Endothelial cell of umbilical vein (primary cell): ENCODE measurements around the gene SRA1. TPM values are rescaled to one million over a fixed set of nuclear protein-coding genes. Genes with fewer than 3 reads are reported as not detected.

Experiments used
- BruUV-seq: library from RNA; stranded (reverse); fragments of 400-500 nt; replicated peaks from 2 replicates; lab custom pipeline; 2021; lab: Mats Ljungman, UMichigan
- CTCF ChIA-PET: fragments of 300-600, 350-600 bp; sonication (Branson Sonifier 250); formaldehyde crosslinking; loops from one replicate; lab custom pipeline; 2021; ENCODE audit warnings: antibody characterized with exemption, inconsistent platforms; lab: Charles Lee
- POLR2A ChIA-PET: fragments of 300-600, 350-600 bp; sonication (Branson Sonifier 250); formaldehyde crosslinking; loops from one replicate; lab custom pipeline; 2021; ENCODE audit warnings: antibody characterized with exemption, inconsistent platforms; lab: Charles Lee
- DNase-seq: peaks from one replicate; pipeline ENCODE4 v3.0.0-alpha.2; 2011; ENCODE audit warnings: low read depth, low spot score
- FAIRE-seq: peaks from 2 replicates; lab custom pipeline; 2011; peaks lifted over from hg19 to GRCh38; lab: Jason Lieb, UNC
- H2AFZ ChIP-seq: 2 replicates; pipeline ENCODE4 v1.6.0; 2012; ENCODE audit warnings: low read depth, low read length, control low read depth, inconsistent platforms
- H3K27ac ChIP-seq: 2 replicates; pipeline ENCODE4 v1.5.1; 2011; ENCODE audit warnings: low read depth, mild to moderate bottlenecking, control low read depth, low read length, moderate library complexity; ENCODE audit not compliant: insufficient read depth
- H3K27me3 ChIP-seq, 2 experiments: 2 replicates each; pipeline versions ENCODE4 v1.6.0 to v1.6.1; 2011; ENCODE audit warnings: low read length in 2 of 2, mixed read lengths in 1 of 2; ENCODE audit not compliant: control insufficient read depth in 2 of 2, insufficient read depth in 2 of 2
- H3K36me3 ChIP-seq, 2 experiments: 2 replicates in 1 of 2; 3 replicates in 1 of 2; pipeline ENCODE4 v1.5.1; 2011; ENCODE audit warnings: low read length in 2 of 2, mild to moderate bottlenecking in 1 of 2, moderate library complexity in 1 of 2; ENCODE audit not compliant: control insufficient read depth in 2 of 2, insufficient read depth in 2 of 2; ENCODE audit errors: extremely low read depth in 1 of 2
- H3K4me1 ChIP-seq: 3 replicates; pipeline ENCODE4 v1.5.1; 2011; ENCODE audit warnings: mild to moderate bottlenecking, low read length; ENCODE audit not compliant: control insufficient read depth, insufficient read depth; ENCODE audit errors: extremely low read depth
- H3K4me2 ChIP-seq: 2 replicates; pipeline ENCODE4 v1.6.1; 2011; ENCODE audit warnings: low read length, control low read depth, mixed read lengths; ENCODE audit not compliant: insufficient read depth
- H3K4me3 ChIP-seq, 3 experiments: fragments of 200-600 bp in 1 of 3; sonication (generic), shearing (Covaris generic) in 1 of 3; replicated peaks in 1 of 3; 2 replicates each; pipeline ENCODE4 v1.5.1; 2011 to 2016; ENCODE audit warnings: control low read depth in 3 of 3, low read length in 3 of 3, mild to moderate bottlenecking in 2 of 3, inconsistent platforms in 1 of 3, low read depth in 1 of 3, moderate library complexity in 1 of 3; ENCODE audit not compliant: insufficient read depth in 1 of 3
- H3K79me2 ChIP-seq: 2 replicates; pipeline ENCODE4 v1.6.0; 2012; ENCODE audit warnings: low read length, inconsistent platforms; ENCODE audit not compliant: control insufficient read depth, insufficient read depth
- H3K9ac ChIP-seq: replicated peaks from 2 replicates; pipeline ENCODE3; 2011; ENCODE audit warnings: low read length, control low read depth; ENCODE audit not compliant: insufficient read depth; ENCODE audit errors: extremely low read depth
- H3K9me1 ChIP-seq: replicated peaks from 3 replicates; pipeline ENCODE4 v1.6.0; 2011; ENCODE audit warnings: mild to moderate bottlenecking, low read length; ENCODE audit not compliant: control insufficient read depth, insufficient read depth; ENCODE audit errors: extremely low read depth
- H3K9me3 ChIP-seq: replicated peaks from 2 replicates; pipeline ENCODE4 v1.5.1; 2012; ENCODE audit warnings: low read length, inconsistent platforms; ENCODE audit not compliant: control insufficient read depth, insufficient read depth
- H4K20me1 ChIP-seq: replicated peaks from 2 replicates; pipeline ENCODE3; 2011; ENCODE audit warnings: mild to moderate bottlenecking, low read length; ENCODE audit not compliant: control insufficient read depth, insufficient read depth; ENCODE audit errors: extremely low read depth
- CTCF ChIP-seq, 2 donors: IDR thresholded peaks; 1 replicate in 1 of 2; 2 replicates in 1 of 2; pipeline ENCODE4 v1.5.1; 2011; ENCODE audit warnings: low read length in 2 of 2, mild to moderate bottlenecking in 2 of 2, moderate library complexity in 2 of 2, control low read depth in 1 of 2, inconsistent platforms in 1 of 2, low read depth in 1 of 2; ENCODE audit not compliant: insufficient read depth in 1 of 2; ENCODE audit errors: extremely low read depth in 1 of 2
- EZH2 ChIP-seq: IDR thresholded peaks from 2 replicates; pipeline ENCODE4 v1.6.1; 2012; ENCODE audit warnings: borderline replicate concordance, low read depth, mild to moderate bottlenecking, moderate library complexity, low read length, inconsistent platforms; ENCODE audit not compliant: severe bottlenecking
- FOS ChIP-seq: IDR thresholded peaks from 2 replicates; pipeline ENCODE4 v1.6.1; 2011; ENCODE audit warnings: mild to moderate bottlenecking, low read length, moderate library complexity, borderline replicate concordance; ENCODE audit not compliant: insufficient read depth
- GATA2 ChIP-seq: IDR thresholded peaks from 2 replicates; pipeline ENCODE4 v1.7.0; 2011; ENCODE audit warnings: low read depth, mild to moderate bottlenecking, moderate library complexity, mixed read lengths, low read length; ENCODE audit not compliant: insufficient read length, insufficient read depth
- JUN ChIP-seq: IDR thresholded peaks from 2 replicates; pipeline ENCODE4 v1.6.1; 2011; ENCODE audit warnings: borderline replicate concordance, low read depth; ENCODE audit not compliant: insufficient read length, insufficient read depth
- MAX ChIP-seq: IDR thresholded peaks from 2 replicates; pipeline ENCODE4 v1.6.1; 2011; ENCODE audit not compliant: insufficient read depth, insufficient read length
- MYC ChIP-seq: IDR thresholded peaks from one replicate; pipeline ENCODE4 v1.6.1; 2011; ENCODE audit warnings: mild to moderate bottlenecking, low read depth, low read length
- POLR2A ChIP-seq: IDR thresholded peaks from 2 replicates; pipeline ENCODE4 v1.6.1; 2012; ENCODE audit warnings: low read depth, mild to moderate bottlenecking, control low read depth, low read length
- POLR2AphosphoS5 ChIP-seq: IDR thresholded peaks from 2 replicates; pipeline ENCODE4 v1.6.1; 2012; ENCODE audit warnings: low read depth, mild to moderate bottlenecking, control low read depth, low read length, moderate library complexity; ENCODE audit not compliant: insufficient read depth
- dilution Hi-C: fragments of 300-500 bp; cut with MboI; formaldehyde crosslinking; loops from one replicate; pipeline ENCODE4 v1.15.0; 2019; ENCODE audit warnings: low sequenced_read_pairs; ENCODE audit not compliant: extremely low pct_ligation_motif_present
- intact Hi-C: fragments of 100-400 bp; cut with micrococcal nuclease; formaldehyde crosslinking; loops from one replicate; pipeline ENCODE4 v1.10.0; 2022
- polyA plus RNA-seq, 4 experiments: library from polyadenylated mRNA; depleted of rRNA in 3 of 4; stranded (reverse) in 3 of 4; unstranded in 1 of 4; fragments of >200 nt; gene quantifications; 2 replicates each; pipeline versions ENCODE4 v1.2.1 to v1.2.3, GENCODE V29; 2011 to 2012; ENCODE audit warnings: missing spikeins in 1 of 4
- total RNA-seq: library from RNA; stranded (reverse); gene quantifications from 2 replicates; pipeline ENCODE4 v1.2.3, GENCODE V29; 2021

Gene SRA1
- total and polyA plus RNA-seq, 2 donors (not counting 3 experiments of a cell fraction or from before 2014, with no cell fraction given), result 17.6 to 19.7 TPM

- Histone ChIP-seq H3K36me3 (no peaks in the 10 kb centered on the region), H3K4me2 (no peak overlapping the region), H3K4me3 (no peak overlapping the region), H4K20me1 (no peaks in the 10 kb centered on the region), H3K9ac (peak overlapping the region; percentile 3), H3K27ac (no peak overlapping the region), H3K27me3 (peaks cover 0 to 2% of the 10 kb centered on the region in 2 experiments), H3K9me1 (no peaks in the 10 kb centered on the region), H3K79me2 (no peaks in the 10 kb centered on the region), H3K4me1 (peaks cover 7% of the 10 kb centered on the region), H2AFZ (peak overlapping the region; percentile 55), H3K9me3 (no peaks in the 10 kb centered on the region)
- BruUV-seq, result no TSS peak
- DNase-seq, result peak; percentile 24
- POLR2A ChIA-PET, result no interaction called here
- TF ChIP-seq JUN, result no peak
- TF ChIP-seq POLR2A, result no peak
- TF ChIP-seq GATA2, result no peak
- TF ChIP-seq POLR2AphosphoS5, result no peak
- TF ChIP-seq FOS, result no peak
- no peak for TF ChIP-seq MAX
- TF ChIP-seq CTCF (IDR thresholded peaks at IDR 0.05; ENCODE audit: extremely low read depth in 1 of 2, insufficient read depth in 1 of 2, low read depth in 1 of 2, low read length in 2 of 2), result no peak
- no peak for TF ChIP-seq MYC
- TF ChIP-seq EZH2, result no peak
- CTCF ChIA-PET, result interaction anchor here (1.4 to 8.1 kb wide), 7 partner anchors 12 to 204 kb away, joined by 5 to 108 read pairs (median 6); partner anchors contain the start of genes CD14, EIF4EBP3, IK and NDUFA2
- FAIRE-seq, result peak; percentile 81
- intact Hi-C loops (no loop called here), dilution Hi-C loops (no loop called here)
Observed at GRCh38 chr5:140576776-140577201, 19.5 kb upstream of the SRA1 start.
